Thyroid gland (tissue), 4 donors: ENCODE results near the gene ZNF750.

ENCODE experiments used
- CTCF ChIP-seq, 6 experiments: fragments of 200-600 bp in 3 of 6; fragments of 450-650 bp in 3 of 6; sonication (generic) in 3 of 6; IDR thresholded peaks; one replicate each; pipeline ENCODE4 v1.5.1; 2016 to 2019; ENCODE audit warnings: antibody characterized with exemption in 6 of 6, mild to moderate bottlenecking in 2 of 6, inconsistent platforms in 1 of 6, moderate library complexity in 1 of 6
- POLR2A ChIP-seq, 2 donors: fragments of 450-650 bp; IDR thresholded peaks; one replicate each; pipeline ENCODE4 v1.6.1; 2017; ENCODE audit warnings: antibody characterized with exemption in 2 of 2, mild to moderate bottlenecking in 2 of 2, moderate library complexity in 1 of 2

DNA sequence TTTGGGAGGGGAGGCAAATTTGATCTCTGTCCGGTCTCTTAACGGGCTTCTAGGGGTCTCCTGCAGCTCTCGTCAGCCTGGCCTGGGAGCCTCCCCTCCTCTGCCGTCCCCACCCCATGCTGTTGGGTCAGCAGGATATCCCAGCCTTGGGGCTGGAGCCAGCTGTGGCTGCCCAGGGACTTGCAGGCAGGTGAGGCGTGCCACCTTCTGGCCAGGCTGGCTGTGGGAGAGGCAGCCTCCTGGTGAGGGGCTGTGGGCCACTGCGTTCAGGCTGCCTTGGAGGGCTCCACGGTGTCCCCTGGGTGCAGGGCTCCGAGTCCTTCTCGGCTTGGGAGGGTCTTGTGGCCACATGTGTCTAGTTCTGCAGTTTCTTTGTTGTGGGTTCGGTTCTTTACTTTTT lies 53.4 kb downstream of the ZNF750 start:
- no peak for TF ChIP-seq CTCF (IDR thresholded peaks at IDR 0.05)
- TF ChIP-seq POLR2A (IDR thresholded peaks at IDR 0.05) = no peak
